ENCODE results near the gene CDH16. TPM values are rescaled to one million over a fixed set of nuclear protein-coding genes. Genes with fewer than 3 reads are reported as not detected.

Gene CDH16
- total RNA-seq, 1 donor from 2014 or later: not detected

- Mint-ChIP-seq H3K9me3 (no peaks in the 10 kb centered on the region), H3K27me3 (ENCODE audit: low read depth) (no peaks in the 10 kb centered on the region), H3K36me3 (peaks cover 19% of the 10 kb centered on the region), H3K27ac (no peak overlapping the region), H3K4me3 (no peak overlapping the region), H3K4me1 (no peaks in the 10 kb centered on the region)
- TF ChIP-seq CTCF (IDR thresholded peaks at IDR 0.05; ENCODE audit: unreplicated experiment): no peak
- no peak for DNase-seq (ENCODE audit: low spot score in 2 of 2, unreplicated experiment in 2 of 2)
Measured at GRCh38 chr16:66944054-66944441, 25.4 kb upstream of the CDH16 start.

GRCh38 chr16:66943426-66944053 lies 24.9 kb upstream of the CDH16 start:
- DNase-seq (ENCODE audit: low spot score in 2 of 2, unreplicated experiment in 2 of 2): no peak
- no peaks in the 10 kb centered on the region for H3K27me3 Mint-ChIP-seq (ENCODE audit: low read depth)
- H3K27ac Mint-ChIP-seq: no peak overlapping the region
- H3K9me3 Mint-ChIP-seq: no peaks in the 10 kb centered on the region
- no peak for TF ChIP-seq CTCF (IDR thresholded peaks at IDR 0.05; ENCODE audit: unreplicated experiment)
- H3K4me3 Mint-ChIP-seq: no peak overlapping the region
- H3K4me1 Mint-ChIP-seq: no peaks in the 10 kb centered on the region
- H3K36me3 Mint-ChIP-seq: peaks cover 19% of the 10 kb centered on the region

DNA sequence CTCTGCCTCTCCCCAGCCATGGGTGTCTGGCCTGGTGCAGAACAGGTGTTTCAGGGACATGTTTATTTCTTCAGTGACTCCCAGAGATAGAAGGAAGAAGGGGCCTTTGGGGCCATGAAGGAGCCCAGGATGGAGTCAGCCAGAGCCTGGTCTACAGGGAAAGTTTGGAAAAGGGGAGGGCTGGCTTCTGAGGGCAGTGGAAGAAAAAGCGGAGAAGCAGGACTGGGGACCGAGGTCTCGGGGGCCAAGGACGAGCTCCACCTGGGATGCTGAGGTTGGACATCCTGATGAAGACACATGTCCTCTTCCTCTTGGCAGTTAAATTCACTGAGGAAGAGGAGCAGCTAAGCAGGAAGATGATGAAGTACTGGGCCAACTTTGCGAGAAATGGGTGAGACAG lies 24.3 kb upstream of the CDH16 start:
- DNase-seq (ENCODE audit: low spot score in 2 of 2, unreplicated experiment in 2 of 2): no peak
- no peak for TF ChIP-seq CTCF (IDR thresholded peaks at IDR 0.05; ENCODE audit: unreplicated experiment)
- no peak overlapping the region for H3K4me3 Mint-ChIP-seq
- H3K9me3 Mint-ChIP-seq: no peaks in the 10 kb centered on the region
- no peak overlapping the region for H3K27ac Mint-ChIP-seq
- no peaks in the 10 kb centered on the region for H3K27me3 Mint-ChIP-seq (ENCODE audit: low read depth)
- H3K36me3 Mint-ChIP-seq: peaks cover 19% of the 10 kb centered on the region
- no peaks in the 10 kb centered on the region for H3K4me1 Mint-ChIP-seq

DNA sequence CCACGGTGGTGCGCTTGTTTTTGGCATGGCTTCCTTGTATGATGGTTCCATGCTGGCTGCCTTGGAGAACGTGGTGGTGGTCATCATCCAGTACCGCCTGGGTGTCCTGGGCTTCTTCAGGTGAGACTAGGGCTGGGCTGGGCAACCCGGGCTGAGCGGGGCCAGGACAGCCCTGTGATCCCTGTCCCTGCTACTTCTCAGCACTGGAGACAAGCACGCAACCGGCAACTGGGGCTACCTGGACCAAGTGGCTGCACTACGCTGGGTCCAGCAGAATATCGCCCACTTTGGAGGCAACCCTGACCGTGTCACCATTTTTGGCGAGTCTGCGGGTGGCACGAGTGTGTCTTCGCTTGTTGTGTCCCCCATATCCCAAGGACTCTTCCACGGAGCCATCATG lies 21.6 kb upstream of the CDH16 start:
- no peak for DNase-seq (ENCODE audit: low spot score in 2 of 2, unreplicated experiment in 2 of 2)
- no peaks in the 10 kb centered on the region for H3K27me3 Mint-ChIP-seq (ENCODE audit: low read depth)
- peaks cover 20% of the 10 kb centered on the region for H3K4me1 Mint-ChIP-seq
- H3K9me3 Mint-ChIP-seq: no peaks in the 10 kb centered on the region
- no peak for TF ChIP-seq CTCF (IDR thresholded peaks at IDR 0.05; ENCODE audit: unreplicated experiment)
- no peak overlapping the region for H3K4me3 Mint-ChIP-seq
- no peak overlapping the region for H3K27ac Mint-ChIP-seq
- peaks cover 23% of the 10 kb centered on the region for H3K36me3 Mint-ChIP-seq

GRCh38 chr16:66939366-66939765 lies 20.7 kb upstream of the CDH16 start:
- H3K27ac Mint-ChIP-seq: no peak overlapping the region
- peaks cover 23% of the 10 kb centered on the region for H3K36me3 Mint-ChIP-seq
- no peak overlapping the region for H3K4me3 Mint-ChIP-seq
- DNase-seq (ENCODE audit: low spot score in 2 of 2, unreplicated experiment in 2 of 2): no peak
- H3K27me3 Mint-ChIP-seq (ENCODE audit: low read depth): no peaks in the 10 kb centered on the region
- H3K4me1 Mint-ChIP-seq: peaks cover 24% of the 10 kb centered on the region
- no peak for TF ChIP-seq CTCF (IDR thresholded peaks at IDR 0.05; ENCODE audit: unreplicated experiment)
- no peaks in the 10 kb centered on the region for H3K9me3 Mint-ChIP-seq
